Measurements from ENCODE around the gene MCF2L.

The MCF2L gene

GRCh38 chr13:113034451-113035212, 65.6 kb downstream of the MCF2L start:
- DNase-seq: no peak

GRCh38 chr13:113035213-113035800, 66.3 kb downstream of the MCF2L start:
- no peak for DNase-seq

GRCh38 chr13:113036401-113036800, 67.4 kb downstream of the MCF2L start:
- no peak for DNase-seq

GRCh38 chr13:113040031-113040430, 71.0 kb downstream of the MCF2L start:
- DNase-seq: no peak

GRCh38 chr13:113040597-113041292, 71.7 kb downstream of the MCF2L start:
- DNase-seq: no peak

- no peak for DNase-seq
Observed at GRCh38 chr13:113041293-113041690, 72.3 kb downstream of the MCF2L start.

- DNase-seq: no peak
Observed at GRCh38 chr13:113041896-113042295, 72.9 kb downstream of the MCF2L start.

GRCh38 chr13:113042456-113042855, 73.4 kb downstream of the MCF2L start:
- DNase-seq: no peak

- no peak for DNase-seq
Observed at GRCh38 chr13:113043001-113043630, 74.1 kb downstream of the MCF2L start.

GRCh38 chr13:113043931-113044330, 74.9 kb downstream of the MCF2L start:
- no peak for DNase-seq

- no peak for DNase-seq
Observed at GRCh38 chr13:113044391-113045114, 75.5 kb downstream of the MCF2L start.

- no peak for DNase-seq
Observed at GRCh38 chr13:113045251-113046127, 76.5 kb downstream of the MCF2L start.

GRCh38 chr13:113046128-113046882, 77.3 kb downstream of the MCF2L start:
- DNase-seq: no peak

GRCh38 chr13:113046883-113047244, 77.8 kb downstream of the MCF2L start:
- DNase-seq: no peak

- DNase-seq: no peak
Observed at GRCh38 chr13:113047587-113047986, 78.6 kb downstream of the MCF2L start.

- no peak for DNase-seq
Observed at GRCh38 chr13:113048766-113049165, 79.8 kb downstream of the MCF2L start.

- DNase-seq: no peak
Observed at GRCh38 chr13:113049521-113049941, 80.5 kb downstream of the MCF2L start.

GRCh38 chr13:113049981-113050380, 81.0 kb downstream of the MCF2L start:
- no peak for DNase-seq

GRCh38 chr13:113050734-113051431, 81.9 kb downstream of the MCF2L start:
- no peak for DNase-seq

GRCh38 chr13:113051641-113052040, 82.6 kb downstream of the MCF2L start:
- no peak for DNase-seq
